ENCODE measurements around the gene FKBP15.
"Not testable (repeated sequence)": the region's sequence is repeated elsewhere in the genome, so short reads cannot be mapped to it uniquely, and the experiment has no call there.

Gene FKBP15

GRCh38 chr9:113221003-113221799 lies at the start of gene FKBP15, which contains the start of gene SLC31A1:
Gene FKBP15 (minus strand): TSS chr9:113221277. CDS start chr9:113221243, 34 bp downstream.
Gene SLC31A1 (plus strand): TSS chr9:113221544. CDS start chr9:113256149, 34,605 bp downstream.
- DNase-seq, result peak; percentile 98

- DNase-seq, result no peak
Measured at GRCh38 chr9:113269871-113270270, 48.8 kb upstream of the FKBP15 start.

- DNase-seq, result no peak
Measured at GRCh38 chr9:113269355-113269754, 48.3 kb upstream of the FKBP15 start.

- DNase-seq, result no peak
Measured at GRCh38 chr9:113267911-113268566, 47.0 kb upstream of the FKBP15 start.

- no peak for DNase-seq
Measured at GRCh38 chr9:113266174-113266573, 45.1 kb upstream of the FKBP15 start.

- DNase-seq, result no peak
Measured at GRCh38 chr9:113261917-113262671, 41.0 kb upstream of the FKBP15 start.

- DNase-seq, result no peak
Measured at GRCh38 chr9:113258282-113258681, 37.2 kb upstream of the FKBP15 start.

- no peak for DNase-seq
Measured at GRCh38 chr9:113257863-113258262, 36.8 kb upstream of the FKBP15 start.

GRCh38 chr9:113255438-113255837 lies 34.4 kb upstream of the FKBP15 start:
- no peak for DNase-seq

GRCh38 chr9:113254991-113255390 lies 33.9 kb upstream of the FKBP15 start:
- no peak for DNase-seq

- no peak for DNase-seq
Measured at GRCh38 chr9:113250807-113251206, 29.7 kb upstream of the FKBP15 start.

- DNase-seq, result not testable (repeated sequence)
Measured at GRCh38 chr9:113249661-113250060, 28.6 kb upstream of the FKBP15 start.

- DNase-seq, result no peak
Measured at GRCh38 chr9:113247640-113248039, 26.6 kb upstream of the FKBP15 start.

GRCh38 chr9:113246928-113247327 lies 25.9 kb upstream of the FKBP15 start:
- no peak for DNase-seq

- DNase-seq, result no peak
Measured at GRCh38 chr9:113245894-113246293, 24.8 kb upstream of the FKBP15 start.

- DNase-seq, result no peak
Measured at GRCh38 chr9:113244556-113244955, 23.5 kb upstream of the FKBP15 start.

GRCh38 chr9:113241161-113241560 lies 20.1 kb upstream of the FKBP15 start:
- no peak for DNase-seq

GRCh38 chr9:113238859-113239232 lies 17.8 kb upstream of the FKBP15 start:
- DNase-seq, result no peak

GRCh38 chr9:113238202-113238858 lies 17.3 kb upstream of the FKBP15 start:
- no peak for DNase-seq

- no peak for DNase-seq
Measured at GRCh38 chr9:113237026-113237425, 15.9 kb upstream of the FKBP15 start.

- DNase-seq, result not testable (repeated sequence)
Measured at GRCh38 chr9:113235701-113236255, 14.7 kb upstream of the FKBP15 start.

- DNase-seq, result no peak
Measured at GRCh38 chr9:113231701-113232100, 10.6 kb upstream of the FKBP15 start.

Data from NCI-H2171 treated with DMSO at 0.1 percent for 48 hours (cell line).